CD8-positive, alpha-beta memory T cell (primary cell): ENCODE measurements around the gene C10orf62. TPM values are rescaled to one million over a fixed set of nuclear protein-coding genes. Genes with fewer than 3 reads are reported as not detected.

Experiments
- CTCF ChIA-PET: fragments of 350-600 bp; sonication (Branson Sonifier 250); formaldehyde crosslinking; loops from one replicate; lab custom pipeline; 2021; ENCODE audit warnings: antibody characterized with exemption; lab: Charles Lee
- POLR2A ChIA-PET: fragments of 350-600 bp; sonication (Branson Sonifier 250); formaldehyde crosslinking; loops from one replicate; lab custom pipeline; 2021; ENCODE audit warnings: antibody characterized with exemption; lab: Charles Lee
- DNase-seq, 5 donors: peaks; one replicate each; pipeline versions ENCODE4 v3.0.0 to v3.0.0-alpha.2; 2020 to 2022; ENCODE audit warnings: mixed read lengths in 1 of 5
- H3K27ac ChIP-seq: one replicate; pipeline ENCODE4 v1.7.0; 2013; ENCODE audit warnings: low read depth, mild to moderate bottlenecking, low read length, moderate library complexity
- H3K27me3 ChIP-seq: 2 replicates; pipeline ENCODE4 v1.7.0; 2013; ENCODE audit warnings: low read length, mild to moderate bottlenecking; ENCODE audit not compliant: insufficient read depth, poor library complexity, severe bottlenecking
- H3K36me3 ChIP-seq: 2 replicates; pipeline ENCODE4 v1.7.0; 2013; ENCODE audit warnings: mild to moderate bottlenecking, low read length, moderate library complexity; ENCODE audit not compliant: insufficient read depth
- H3K4me1 ChIP-seq: 2 replicates; pipeline ENCODE4 v1.7.0; 2013; ENCODE audit warnings: mild to moderate bottlenecking, low read length, moderate library complexity; ENCODE audit not compliant: insufficient read depth
- H3K4me3 ChIP-seq: 2 replicates; pipeline ENCODE4 v1.7.0; 2013; ENCODE audit warnings: mild to moderate bottlenecking, low read length
- H3K9me3 ChIP-seq: 2 replicates; pipeline ENCODE4 v1.7.0; 2013; ENCODE audit warnings: mild to moderate bottlenecking, low read length
- H3K27ac Mint-ChIP-seq, 8 donors: one replicate each; pipeline ENCODE4 v1.8.0; 2020 to 2021; ENCODE audit warnings: mixed read lengths in 8 of 8, mild to moderate bottlenecking in 6 of 8, inconsistent platforms in 3 of 8, moderate library complexity in 3 of 8
- H3K27me3 Mint-ChIP-seq, 2 donors: one replicate each; pipeline ENCODE4 v1.8.0; 2020 to 2021; ENCODE audit warnings: mixed read lengths in 2 of 2, mild to moderate bottlenecking in 1 of 2, moderate library complexity in 1 of 2
- H3K36me3 Mint-ChIP-seq, 3 donors: one replicate each; pipeline ENCODE4 v1.8.0; 2020 to 2021; ENCODE audit warnings: mixed read lengths in 3 of 3, inconsistent platforms in 1 of 3, mild to moderate bottlenecking in 1 of 3
- H3K4me1 Mint-ChIP-seq, 3 donors: one replicate each; pipeline ENCODE4 v1.8.0; 2020 to 2021; ENCODE audit warnings: mixed read lengths in 3 of 3, inconsistent platforms in 1 of 3, mild to moderate bottlenecking in 1 of 3
- H3K4me3 Mint-ChIP-seq, 7 donors: one replicate each; pipeline ENCODE4 v1.8.0; 2020 to 2021; ENCODE audit warnings: mixed read lengths in 7 of 7, mild to moderate bottlenecking in 6 of 7, moderate library complexity in 4 of 7, inconsistent platforms in 2 of 7
- H3K9me3 Mint-ChIP-seq, 5 donors: one replicate each; pipeline ENCODE4 v1.8.0; 2020 to 2022; ENCODE audit warnings: mixed read lengths in 5 of 5, mild to moderate bottlenecking in 3 of 5, moderate library complexity in 2 of 5, inconsistent platforms in 1 of 5
- polyA plus RNA-seq: library from polyadenylated mRNA; unstranded; fragments of 300-500 nt; fragmentation: Illumina TruSeq; gene quantifications from one replicate; pipeline ENCODE4 v1.2.3, GENCODE V29; 2021
- total RNA-seq, 2 experiments: library from RNA; stranded (reverse); gene quantifications; one replicate each; pipeline ENCODE4 v1.2.3, GENCODE V29; 2021

C10orf62 gene, protein sequence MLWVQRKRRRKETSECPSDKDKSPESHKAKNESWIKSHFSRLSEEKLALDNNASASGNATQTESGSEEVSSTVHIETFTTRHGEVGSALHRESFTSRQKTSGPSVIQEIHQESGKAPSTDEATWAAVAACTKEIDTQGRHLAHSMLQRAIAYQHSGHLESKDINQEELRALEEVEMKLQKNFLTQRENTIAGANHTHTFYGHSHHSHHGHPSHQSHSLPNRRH
- total RNA-seq (not detected), polyA plus RNA-seq (not detected)

DNA sequence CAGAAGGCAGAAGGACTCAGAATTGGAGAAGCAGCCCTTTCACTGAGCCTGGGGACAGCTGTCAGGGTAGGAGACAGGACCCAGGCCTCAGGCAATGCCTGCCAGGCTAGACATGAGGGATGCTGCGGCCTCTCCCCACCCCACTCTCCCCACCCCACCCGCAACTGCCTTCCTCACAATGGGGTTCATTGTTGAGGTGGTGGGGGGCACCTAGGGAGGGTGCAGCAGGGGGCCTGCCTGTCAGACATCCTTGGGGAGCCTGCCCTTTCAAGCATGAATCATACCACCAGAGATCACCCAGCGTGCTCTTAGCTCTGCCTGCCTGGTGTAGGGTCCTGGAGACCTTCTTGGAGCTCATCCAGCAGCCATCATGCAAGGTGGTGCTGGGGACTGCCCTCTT lies at the start of gene C10orf62:
TSS of gene C10orf62 (plus strand) at position 243 of the 400 bp plus-strand sequence. CDS start 177 bp downstream, outside the sequence.
- Histone ChIP-seq H3K9me3 (no peaks in the 10 kb centered on the region), H3K36me3 (no peaks in the 10 kb centered on the region), H3K27me3 (no peaks in the 10 kb centered on the region), H3K4me1 (no peaks in the 10 kb centered on the region), H3K4me3 (no peak within 1 kb of the TSS), H3K27ac (no peak within 1 kb of the TSS)
- ChIA-PET CTCF (interaction anchor here (2.3 kb wide), 1 partner anchor 18 kb away, joined by 5 read pairs; no protein-coding TSS in a partner anchor), POLR2A (no interaction called here)
- peak within 1 kb of the TSS in 2 of 7 donors; percentile 45 to 74 for H3K4me3 Mint-ChIP-seq
- peaks cover 0 to 3% of the 10 kb centered on the region in 2 donors for H3K27me3 Mint-ChIP-seq
- no peak for DNase-seq
- H3K27ac Mint-ChIP-seq: peak within 1 kb of the TSS in 2 of 8 donors; percentile 53 to 65
- H3K4me1 Mint-ChIP-seq: peaks cover 0 to 5% (median 2%) of the 10 kb centered on the region in 3 donors
- no peaks in the 10 kb centered on the region for H3K9me3 Mint-ChIP-seq
- H3K36me3 Mint-ChIP-seq: no peaks in the 10 kb centered on the region

DNA sequence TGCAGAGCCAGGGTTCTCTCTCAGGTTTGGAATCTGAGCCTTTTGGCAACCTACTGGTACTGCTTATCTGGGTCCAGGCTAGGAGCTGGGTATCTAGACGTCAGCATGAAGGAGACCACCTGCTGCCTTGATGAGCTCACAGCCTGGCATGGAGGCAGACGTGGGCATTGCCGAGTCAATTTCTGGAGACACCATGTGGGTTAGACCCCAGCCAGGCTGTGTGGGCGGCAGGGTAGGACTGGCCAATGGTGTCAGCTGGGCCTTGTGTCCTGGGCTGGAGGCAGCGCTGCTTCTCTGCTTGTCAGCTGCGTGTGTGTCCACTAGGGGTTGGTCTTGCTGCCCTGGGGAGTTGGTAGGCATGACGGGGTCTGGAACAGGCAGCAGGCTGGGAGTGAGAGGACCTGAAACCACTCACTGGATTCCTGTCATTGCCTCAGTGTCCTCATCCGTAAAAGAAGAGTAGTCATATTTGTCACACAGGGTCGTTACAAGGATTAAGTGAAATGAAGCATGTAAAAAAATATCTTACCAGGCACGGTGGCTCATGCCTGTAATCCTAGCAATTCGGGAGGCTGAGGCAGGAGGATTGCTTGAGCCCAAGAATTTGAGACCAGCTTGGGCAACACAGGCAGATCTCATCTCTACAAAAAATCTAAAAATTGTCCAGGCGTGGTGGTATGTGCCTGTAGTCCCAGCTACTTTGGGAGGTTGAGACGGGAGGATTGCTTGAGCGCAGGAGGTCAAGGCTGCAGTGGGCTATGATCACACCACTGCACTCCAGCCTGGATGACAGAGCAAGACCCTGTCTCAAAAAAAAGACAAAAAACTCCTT lies 48.6 kb upstream of the C10orf62 start:
- POLR2A ChIA-PET: interaction anchor here (0.6 kb wide), 1 partner anchor 12 kb away, joined by 4 read pairs; no protein-coding TSS in a partner anchor
- DNase-seq: no peak
- CTCF ChIA-PET: no interaction called here
- Histone ChIP-seq H3K27ac (no peak overlapping the region), H3K9me3 (no peaks in the 10 kb centered on the region), H3K27me3 (no peaks in the 10 kb centered on the region), H3K4me3 (no peak overlapping the region), H3K4me1 (no peaks in the 10 kb centered on the region), H3K36me3 (no peaks in the 10 kb centered on the region)
- Mint-ChIP-seq H3K27ac (no peak overlapping the region), H3K9me3 (no peaks in the 10 kb centered on the region), H3K36me3 (no peaks in the 10 kb centered on the region), H3K27me3 (peaks cover 0 to 6% of the 10 kb centered on the region in 2 donors), H3K4me3 (no peak overlapping the region), H3K4me1 (no peaks in the 10 kb centered on the region)

DNA sequence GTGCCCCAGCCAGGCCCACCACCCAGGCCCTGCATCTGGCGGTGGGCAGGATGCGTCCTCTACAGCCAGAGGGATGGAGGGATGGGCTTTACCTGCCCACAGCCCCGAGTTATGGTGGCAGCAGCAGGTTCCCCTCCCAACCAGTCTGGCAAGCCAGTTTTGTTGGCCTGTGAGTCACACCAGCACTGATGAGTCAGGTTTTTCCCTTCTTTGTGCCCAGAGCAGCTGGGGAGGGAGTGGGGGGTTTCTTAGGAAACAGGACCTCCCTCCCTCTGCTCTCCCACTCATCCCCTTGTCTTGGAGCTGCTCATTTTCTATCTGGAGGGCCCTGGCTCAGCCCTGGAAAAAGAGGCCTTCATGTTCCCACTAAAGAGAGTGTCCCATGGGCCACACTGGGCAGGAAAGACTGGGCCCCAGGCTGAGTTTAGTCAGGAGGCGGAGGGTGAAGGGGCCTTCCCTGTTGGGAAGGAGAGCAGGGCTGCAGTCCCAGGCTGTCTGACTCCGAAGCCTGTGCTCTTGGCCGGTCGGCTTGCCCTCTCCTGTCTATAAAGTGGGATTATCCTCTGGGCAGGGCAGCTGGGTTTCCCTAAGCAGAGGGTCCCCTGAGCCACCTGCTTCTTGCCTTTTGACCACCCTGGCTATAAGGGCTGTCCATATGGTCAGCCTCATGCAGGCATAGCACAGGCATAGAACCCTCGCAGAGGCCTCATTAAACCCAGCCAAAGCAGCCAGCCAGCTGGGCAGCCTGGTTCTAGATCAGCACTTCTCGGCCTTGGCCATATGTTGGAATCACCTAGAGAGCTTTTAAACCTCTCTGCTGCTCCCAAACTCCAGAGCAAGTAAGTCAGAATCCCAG lies 47.1 kb upstream of the C10orf62 start:
- Mint-ChIP-seq H3K27ac (no peak overlapping the region), H3K4me1 (no peaks in the 10 kb centered on the region), H3K36me3 (no peaks in the 10 kb centered on the region), H3K9me3 (no peaks in the 10 kb centered on the region), H3K4me3 (no peak overlapping the region), H3K27me3 (peaks cover 0 to 5% of the 10 kb centered on the region in 2 donors)
- no peaks in the 10 kb centered on the region for H3K9me3 ChIP-seq
- POLR2A ChIA-PET: no interaction called here
- DNase-seq: no peak
- no peak overlapping the region for H3K4me3 ChIP-seq
- H3K36me3 ChIP-seq: no peaks in the 10 kb centered on the region
- no peaks in the 10 kb centered on the region for H3K4me1 ChIP-seq
- H3K27ac ChIP-seq: no peak overlapping the region
- CTCF ChIA-PET: interaction anchor here (1.0 to 1.4 kb wide), 3 partner anchors 8 to 11 kb away, joined by 3 to 5 read pairs (median 3); no protein-coding TSS in a partner anchor
- no peaks in the 10 kb centered on the region for H3K27me3 ChIP-seq

DNA sequence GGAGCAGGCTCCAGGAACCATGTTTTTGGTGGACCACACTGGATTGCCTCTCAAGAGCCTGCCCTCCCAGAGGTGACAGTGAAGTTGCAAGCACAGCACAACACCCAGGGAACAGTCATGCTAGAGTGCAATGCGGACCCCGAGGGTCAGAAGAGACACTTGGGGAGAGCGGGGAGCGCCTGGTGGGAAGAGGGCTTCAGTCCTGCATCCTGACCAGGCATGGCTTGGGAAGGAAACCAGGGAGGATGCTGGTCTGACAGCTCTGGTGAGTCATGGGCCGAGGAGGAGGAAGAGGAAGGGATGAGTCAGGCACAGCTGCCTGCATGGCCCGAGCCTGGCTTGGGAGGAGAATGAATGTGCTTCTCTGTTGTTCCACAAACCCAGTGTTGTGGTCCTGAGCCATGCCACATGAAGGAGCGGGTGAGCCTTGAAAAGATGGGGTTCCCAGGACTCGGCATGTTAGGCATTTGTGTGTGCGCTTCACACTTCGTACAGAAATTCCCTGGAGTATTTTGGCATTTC lies 46.4 kb upstream of the C10orf62 start:
- DNase-seq: no peak
- H3K4me1 ChIP-seq: no peaks in the 10 kb centered on the region
- Mint-ChIP-seq H3K27me3 (peaks cover 0 to 5% of the 10 kb centered on the region in 2 donors), H3K9me3 (no peaks in the 10 kb centered on the region), H3K27ac (no peak overlapping the region), H3K4me3 (no peak overlapping the region), H3K36me3 (no peaks in the 10 kb centered on the region), H3K4me1 (no peaks in the 10 kb centered on the region)
- POLR2A ChIA-PET: no interaction called here
- no peaks in the 10 kb centered on the region for H3K9me3 ChIP-seq
- CTCF ChIA-PET: interaction anchor here (1.0 kb wide), 1 partner anchor 10 kb away, joined by 3 read pairs; no protein-coding TSS in a partner anchor
- H3K27me3 ChIP-seq: no peaks in the 10 kb centered on the region
- no peak overlapping the region for H3K4me3 ChIP-seq
- no peak overlapping the region for H3K27ac ChIP-seq
- H3K36me3 ChIP-seq: no peaks in the 10 kb centered on the region

DNA sequence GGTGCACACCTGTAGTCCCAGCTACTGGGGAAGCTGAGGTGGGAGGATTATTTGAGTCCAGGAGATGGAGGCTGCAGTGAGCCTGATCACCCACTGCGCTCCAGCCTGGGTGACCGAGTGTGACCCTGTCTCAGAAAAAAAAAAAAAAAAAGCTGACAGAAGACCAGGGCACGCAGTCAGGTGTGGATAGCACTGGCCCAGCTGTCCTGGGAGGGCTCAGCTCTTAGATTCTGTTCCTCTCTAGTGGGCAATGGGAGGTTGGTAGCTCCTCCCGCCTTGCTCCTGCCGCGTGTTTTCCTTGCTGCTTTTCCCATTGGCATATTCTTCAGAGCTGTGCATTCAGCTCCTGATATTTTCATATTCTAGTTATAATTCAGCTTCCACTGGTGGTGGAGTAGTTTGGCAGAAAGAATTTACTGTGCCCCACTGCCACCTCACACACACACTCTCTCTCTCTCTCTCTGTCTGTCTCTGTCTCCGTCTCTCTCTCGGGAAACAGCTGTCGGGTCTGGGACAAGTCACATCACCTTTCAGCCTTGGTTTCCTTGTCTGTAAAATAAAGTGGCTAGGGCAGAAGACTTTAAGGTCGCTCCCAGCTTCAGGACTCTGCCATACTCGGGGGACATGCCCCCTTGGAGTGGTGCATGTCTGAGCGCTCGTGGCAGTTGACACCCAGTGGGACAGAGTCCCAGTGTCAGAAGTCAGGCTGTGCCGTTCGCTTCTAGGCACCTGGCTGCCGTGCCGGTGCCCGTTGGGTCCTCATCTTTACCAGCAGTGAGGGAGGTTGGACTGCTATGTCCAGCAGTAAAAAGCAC lies 42.9 kb upstream of the C10orf62 start:
- H3K9me3 ChIP-seq: no peaks in the 10 kb centered on the region
- Mint-ChIP-seq H3K27me3 (peaks cover 0 to 3% of the 10 kb centered on the region in 2 donors), H3K4me1 (no peaks in the 10 kb centered on the region), H3K36me3 (no peaks in the 10 kb centered on the region), H3K4me3 (no peak overlapping the region), H3K9me3 (no peaks in the 10 kb centered on the region), H3K27ac (no peak overlapping the region)
- no peaks in the 10 kb centered on the region for H3K36me3 ChIP-seq
- H3K27ac ChIP-seq: no peak overlapping the region
- H3K4me1 ChIP-seq: no peaks in the 10 kb centered on the region
- no peaks in the 10 kb centered on the region for H3K27me3 ChIP-seq
- ChIA-PET CTCF (interaction anchor here (0.7 to 1.2 kb wide), 3 partner anchors 8 to 81 kb away, joined by 3 read pairs; no protein-coding TSS in a partner anchor), POLR2A (no interaction called here)
- no peak for DNase-seq
- H3K4me3 ChIP-seq: no peak overlapping the region

DNA sequence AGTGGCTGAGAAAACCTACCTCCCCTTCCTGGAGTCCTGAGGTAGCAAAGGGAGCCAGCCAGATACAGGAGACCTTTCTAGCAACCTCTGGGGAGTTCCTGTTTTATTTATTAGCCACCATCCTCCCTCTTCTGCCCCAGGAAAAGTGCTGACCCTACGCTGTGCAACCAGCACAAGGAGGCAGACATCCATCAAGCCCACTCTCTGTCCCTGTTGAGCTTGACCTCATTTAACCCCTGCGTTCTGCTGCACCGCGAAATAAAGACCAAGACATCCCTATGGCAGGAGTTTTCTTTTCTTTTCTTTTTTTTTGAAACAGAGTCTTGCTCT lies 42.3 kb upstream of the C10orf62 start:
- no peaks in the 10 kb centered on the region for H3K9me3 Mint-ChIP-seq
- Histone ChIP-seq H3K4me3 (no peak overlapping the region), H3K27me3 (no peaks in the 10 kb centered on the region), H3K4me1 (no peaks in the 10 kb centered on the region), H3K9me3 (no peaks in the 10 kb centered on the region), H3K36me3 (no peaks in the 10 kb centered on the region), H3K27ac (no peak overlapping the region)
- no peak for DNase-seq
- H3K36me3 Mint-ChIP-seq: no peaks in the 10 kb centered on the region
- peaks cover 0 to 3% of the 10 kb centered on the region in 2 donors for H3K27me3 Mint-ChIP-seq
- no peak overlapping the region for H3K27ac Mint-ChIP-seq
- H3K4me1 Mint-ChIP-seq: no peaks in the 10 kb centered on the region
- ChIA-PET CTCF (no interaction called here), POLR2A (no interaction called here)
- H3K4me3 Mint-ChIP-seq: no peak overlapping the region

DNA sequence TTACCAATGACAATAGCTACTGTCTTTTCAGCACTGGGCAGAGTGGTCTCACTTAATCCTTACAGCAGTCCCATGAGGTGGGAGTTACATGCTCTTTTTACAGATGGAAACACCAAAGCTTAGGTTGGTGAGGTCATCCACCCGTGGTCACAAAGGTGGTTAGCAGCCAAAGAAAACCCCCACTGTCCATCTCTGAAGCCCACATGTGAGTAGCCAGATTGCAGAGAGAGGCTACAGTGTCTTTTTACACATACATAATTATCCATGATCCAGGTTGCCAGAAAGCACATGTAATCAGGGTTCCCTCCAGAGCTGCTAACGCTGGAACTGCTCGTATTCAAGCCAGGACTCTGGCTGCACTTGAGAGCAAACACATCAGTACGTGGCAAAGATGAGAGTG lies 41.6 kb upstream of the C10orf62 start:
- CTCF ChIA-PET: no interaction called here
- H3K4me3 Mint-ChIP-seq: no peak overlapping the region

More for the DNA sequence above, 41.6 kb upstream of the C10orf62 start:
- no peaks in the 10 kb centered on the region for H3K27me3 ChIP-seq
- Mint-ChIP-seq H3K27me3 (peaks cover 0 to 3% of the 10 kb centered on the region in 2 donors), H3K9me3 (no peaks in the 10 kb centered on the region), H3K4me1 (no peaks in the 10 kb centered on the region), H3K27ac (no peak overlapping the region), H3K36me3 (no peaks in the 10 kb centered on the region)
- H3K36me3 ChIP-seq: no peaks in the 10 kb centered on the region
- H3K27ac ChIP-seq: no peak overlapping the region
- H3K4me1 ChIP-seq: no peaks in the 10 kb centered on the region
- DNase-seq: no peak
- POLR2A ChIA-PET: no interaction called here
- no peak overlapping the region for H3K4me3 ChIP-seq
- no peaks in the 10 kb centered on the region for H3K9me3 ChIP-seq
